Psoas muscle (tissue), 8 donors: ENCODE data around the gene ABR. TPM values are rescaled to one million over a fixed set of nuclear protein-coding genes. Genes with fewer than 3 reads are reported as not detected.
A peak's percentile ranks its signal among the peaks of the same experiment; 100 is the strongest.
"Not testable (repeated sequence)": the region's sequence is repeated elsewhere in the genome, so short reads cannot be mapped to it uniquely, and the experiment has no call there.

Experiments
- ATAC-seq, 4 donors: fragments of 200-7000 bp; cut with Tn5 transposase; one replicate each; pipeline ENCODE4 v1.9.1; 2020; ENCODE audit warnings: moderate library complexity in 3 of 4, mild to moderate bottlenecking in 2 of 4
- DNase-seq, 2 donors: peaks; one replicate each; pipeline ENCODE4 v3.0.0-alpha.2; 2020
- H3K27ac ChIP-seq: fragments of 200-600 bp; one replicate; pipeline ENCODE4 v1.8.0; 2022
- H3K27me3 ChIP-seq, 3 donors: fragments of 200-600 bp in 1 of 3; one replicate each; pipeline versions ENCODE4 v1.6.1 to v1.8.0; 2013 to 2022; ENCODE audit warnings: low read length in 2 of 3, mild to moderate bottlenecking in 2 of 3, moderate library complexity in 1 of 3; ENCODE audit not compliant: insufficient read depth in 3 of 3
- H3K36me3 ChIP-seq, 2 donors: fragments of 200-600 bp in 1 of 2; one replicate each; pipeline versions ENCODE4 v1.6.1 to v1.8.0; 2013 to 2022; ENCODE audit warnings: low read depth in 1 of 2, mild to moderate bottlenecking in 1 of 2, moderate library complexity in 1 of 2; ENCODE audit not compliant: insufficient read depth in 1 of 2
- H3K4me1 ChIP-seq: fragments of 200-600 bp; one replicate; pipeline ENCODE4 v1.8.0; 2022
- H3K4me3 ChIP-seq: fragments of 200-600 bp; one replicate; pipeline ENCODE4 v1.8.0; 2022; ENCODE audit warnings: mild to moderate bottlenecking
- H3K9me3 ChIP-seq: fragments of 200-600 bp; one replicate; pipeline ENCODE4 v1.8.0; 2022
- WGBS, 3 donors: extraction: QIAGEN DNeasy Blood & Tissue Kit; methylation state at CpG; one replicate each; pipeline versions ENCODE4 v1.1.6 to v1.1.7; 2013; 5-methylcytosine and 5-hydroxymethylcytosine counted together
- intact Hi-C, 2 donors: fragments of 100-400 bp; cut with DNase I; formaldehyde crosslinking; loops; one replicate each; pipeline versions ENCODE4 v1.11.0 to v1.14.2; 2022
- polyA plus RNA-seq, 3 donors: library from polyadenylated mRNA; stranded (reverse); fragments of 200-250 nt; gene quantifications; one replicate each; pipeline ENCODE4 v1.2.3, GENCODE V29; 2013
- total RNA-seq, 4 donors: library from RNA; stranded (reverse); fragmentation: NEBNext Ultra II Directional in 2 of 4; extraction: Animal tissue kit (Norgen Biotek cat#: 25700) in 2 of 4; gene quantifications; one replicate each; pipeline versions ENCODE4 v1.2.1 to v1.2.4, GENCODE V29; 2021 to 2023
- TF ChIP-seq, protein P1 (sequence below): fragments of 200-600 bp; IDR thresholded peaks from one replicate; pipeline ENCODE4 v1.8.0; 2022; ENCODE audit warnings: antibody characterized with exemption
- donor health status: healthy with polysubstance abuse.
- donor health status: DM: no; HTN: no; CAD: no; lungs with moderate emphysema.
- donor health status: Bipolar disorder and iron deficiency.
- donor health status: healthy.
- donor health status: DM: yes; HTN: yes; CAD: no.
- donor health status: DM: no; HTN: no; CAD: no.
- donor health status: DM: no; HTN: no; CAD: no.
- donor health status: DM: yes; HTN: yes; CAD: no.

ABR gene
- total and polyA plus RNA-seq, 7 donors, result 5.8 to 25.4 (median 9.8) TPM

DNA sequence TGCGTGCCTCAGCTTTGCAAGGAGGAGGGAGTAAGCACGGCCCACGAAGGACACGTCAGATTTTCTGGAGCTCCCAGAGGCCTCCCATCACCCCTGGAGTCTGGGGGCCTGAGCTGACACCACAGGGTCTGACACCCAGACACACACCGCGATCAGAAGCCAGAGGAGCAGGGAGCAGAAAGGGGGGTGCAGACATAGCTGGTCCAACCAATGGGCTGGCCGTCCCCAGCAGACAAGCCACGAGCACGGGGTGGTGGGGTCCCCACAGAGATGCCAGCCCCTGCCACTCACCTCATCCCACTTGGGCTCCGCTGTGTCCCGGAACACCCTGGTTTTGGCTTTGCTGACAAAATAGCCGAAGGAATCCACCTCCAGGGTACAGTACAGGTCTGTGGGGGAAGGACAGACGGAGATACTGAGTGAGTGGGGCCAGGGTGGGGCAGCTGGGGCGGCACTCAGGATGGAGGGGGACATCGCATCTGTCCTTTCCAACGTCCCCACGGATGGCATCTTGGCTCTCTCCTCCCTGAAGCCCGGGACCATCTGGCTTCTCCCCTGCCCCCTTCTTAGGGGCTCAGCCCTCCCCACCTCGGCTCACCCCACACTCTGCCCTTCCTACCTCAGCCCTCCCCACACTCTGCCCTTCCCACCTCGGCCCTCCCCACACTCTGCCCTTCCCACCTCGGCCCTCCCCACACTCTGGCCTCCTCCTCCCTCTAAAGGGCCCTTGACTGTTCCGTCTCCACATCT is 129.4 kb downstream of the ABR start:
- H3K27me3 ChIP-seq, result no peaks in the 10 kb centered on the region
- TF ChIP-seq, protein P1, sequence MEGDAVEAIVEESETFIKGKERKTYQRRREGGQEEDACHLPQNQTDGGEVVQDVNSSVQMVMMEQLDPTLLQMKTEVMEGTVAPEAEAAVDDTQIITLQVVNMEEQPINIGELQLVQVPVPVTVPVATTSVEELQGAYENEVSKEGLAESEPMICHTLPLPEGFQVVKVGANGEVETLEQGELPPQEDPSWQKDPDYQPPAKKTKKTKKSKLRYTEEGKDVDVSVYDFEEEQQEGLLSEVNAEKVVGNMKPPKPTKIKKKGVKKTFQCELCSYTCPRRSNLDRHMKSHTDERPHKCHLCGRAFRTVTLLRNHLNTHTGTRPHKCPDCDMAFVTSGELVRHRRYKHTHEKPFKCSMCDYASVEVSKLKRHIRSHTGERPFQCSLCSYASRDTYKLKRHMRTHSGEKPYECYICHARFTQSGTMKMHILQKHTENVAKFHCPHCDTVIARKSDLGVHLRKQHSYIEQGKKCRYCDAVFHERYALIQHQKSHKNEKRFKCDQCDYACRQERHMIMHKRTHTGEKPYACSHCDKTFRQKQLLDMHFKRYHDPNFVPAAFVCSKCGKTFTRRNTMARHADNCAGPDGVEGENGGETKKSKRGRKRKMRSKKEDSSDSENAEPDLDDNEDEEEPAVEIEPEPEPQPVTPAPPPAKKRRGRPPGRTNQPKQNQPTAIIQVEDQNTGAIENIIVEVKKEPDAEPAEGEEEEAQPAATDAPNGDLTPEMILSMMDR, result no peak
- ATAC-seq, result no peak
- intact Hi-C loops, result loop anchor here in 1 of 2 donors (10.0 kb wide), 1 partner anchor 46 kb away; no protein-coding TSS in a partner anchor
- DNase-seq, result peak; percentile 4 to 39
- no peaks in the 10 kb centered on the region for H3K4me1 ChIP-seq
- H3K27ac ChIP-seq, result no peak overlapping the region
- no peak overlapping the region for H3K4me3 ChIP-seq
- 77 to 89% (median 81%) methylated on average over 21 to 22 of the region's 22 CpGs for WGBS, 3 donors
- H3K9me3 ChIP-seq, result no peaks in the 10 kb centered on the region
- peaks cover 0 to 31% of the 10 kb centered on the region in 2 donors for H3K36me3 ChIP-seq

DNA sequence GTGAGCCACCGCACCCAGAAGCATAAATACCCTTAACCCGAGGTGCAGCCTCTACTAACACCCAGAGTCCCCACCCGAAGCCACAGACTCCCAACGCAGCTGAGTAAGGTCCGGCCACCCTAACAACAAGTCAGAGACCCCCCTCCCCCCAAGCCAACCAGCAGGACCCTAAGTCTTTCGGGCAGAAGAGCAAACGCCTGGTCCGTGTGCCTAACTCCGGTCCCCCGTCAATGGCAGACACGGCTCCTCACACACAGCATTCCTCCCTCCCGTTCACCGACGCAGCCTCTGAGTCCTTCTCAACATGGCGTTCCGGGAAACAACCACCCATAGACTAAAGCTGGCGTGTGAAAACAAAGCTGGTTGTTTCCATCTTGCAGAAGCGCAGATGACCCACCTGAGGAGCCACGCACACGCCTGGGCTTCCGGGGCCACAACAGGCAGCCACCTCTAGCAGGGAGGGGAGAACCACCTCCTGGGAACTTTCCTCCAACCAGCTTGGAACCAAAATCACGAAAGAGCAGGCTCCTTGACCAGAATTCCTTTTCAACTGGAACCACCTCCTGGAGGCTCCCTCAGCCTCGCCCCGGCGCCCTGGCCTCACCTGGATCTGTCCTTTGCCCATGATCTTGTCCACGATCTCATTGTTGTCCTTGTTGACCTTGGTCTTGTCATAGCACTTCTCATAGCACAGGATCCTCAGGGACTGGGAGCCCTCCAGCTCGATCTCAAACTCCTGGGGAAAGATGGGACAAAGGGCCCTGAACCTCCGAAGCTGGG is 130.1 kb downstream of the ABR start:
- Histone ChIP-seq H3K27me3 (no peaks in the 10 kb centered on the region), H3K36me3 (peaks cover 0 to 24% of the 10 kb centered on the region in 2 donors), H3K27ac (no peak overlapping the region), H3K4me1 (no peaks in the 10 kb centered on the region), H3K9me3 (no peaks in the 10 kb centered on the region), H3K4me3 (no peak overlapping the region)
- TF ChIP-seq, protein P1, result no peak
- ATAC-seq (no peak), DNase-seq (peak; percentile 5 to 15)
- 91 to 92% (median 91%) methylated on average over 28 of the region's 28 CpGs for WGBS, 3 donors
- intact Hi-C loops, result loop anchor here in 1 of 2 donors (10.0 kb wide), 1 partner anchor 45 kb away; no protein-coding TSS in a partner anchor

DNA sequence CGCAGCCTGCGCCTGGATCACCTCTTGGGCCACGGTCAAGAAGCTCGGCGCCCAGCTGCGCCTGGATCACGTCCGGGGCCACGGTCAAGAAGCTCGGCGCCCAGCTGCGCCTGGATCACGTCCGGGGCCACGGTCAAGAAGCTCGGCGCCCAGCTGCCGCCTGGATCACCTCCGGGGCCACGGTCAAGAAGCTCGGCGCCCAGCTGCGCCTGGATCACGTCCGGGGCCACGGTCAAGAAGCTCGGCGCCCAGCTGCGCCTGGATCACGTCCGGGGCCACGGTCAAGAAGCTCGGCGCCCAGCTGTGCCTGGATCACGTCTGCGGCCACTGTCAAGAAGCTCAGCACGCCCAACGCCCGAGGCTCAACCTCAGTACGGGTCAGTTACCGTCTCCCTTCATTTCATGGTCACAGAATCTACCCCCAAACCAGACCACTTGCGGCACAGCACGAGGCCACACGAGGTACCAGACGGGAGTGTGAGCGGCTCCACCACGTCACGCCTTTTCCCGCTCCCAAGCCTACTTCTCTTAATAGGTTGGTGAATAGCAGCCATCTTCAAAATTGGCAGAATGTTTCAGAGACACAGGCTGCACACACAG is 131.2 kb downstream of the ABR start:
- ATAC-seq, H3K4me3 ChIP-seq, H3K27me3 ChIP-seq, H3K4me1 ChIP-seq, intact Hi-C loops, H3K9me3 ChIP-seq, H3K27ac ChIP-seq: not testable (repeated sequence)
- DNase-seq, result peak in 1 of 2 donors; percentile 33
- WGBS, 3 donors, result 95 to 96% (median 95%) methylated on average over 49 of the region's 49 CpGs
- H3K36me3 ChIP-seq, result peaks cover 0 to 17% of the 10 kb centered on the region in 2 donors

DNA sequence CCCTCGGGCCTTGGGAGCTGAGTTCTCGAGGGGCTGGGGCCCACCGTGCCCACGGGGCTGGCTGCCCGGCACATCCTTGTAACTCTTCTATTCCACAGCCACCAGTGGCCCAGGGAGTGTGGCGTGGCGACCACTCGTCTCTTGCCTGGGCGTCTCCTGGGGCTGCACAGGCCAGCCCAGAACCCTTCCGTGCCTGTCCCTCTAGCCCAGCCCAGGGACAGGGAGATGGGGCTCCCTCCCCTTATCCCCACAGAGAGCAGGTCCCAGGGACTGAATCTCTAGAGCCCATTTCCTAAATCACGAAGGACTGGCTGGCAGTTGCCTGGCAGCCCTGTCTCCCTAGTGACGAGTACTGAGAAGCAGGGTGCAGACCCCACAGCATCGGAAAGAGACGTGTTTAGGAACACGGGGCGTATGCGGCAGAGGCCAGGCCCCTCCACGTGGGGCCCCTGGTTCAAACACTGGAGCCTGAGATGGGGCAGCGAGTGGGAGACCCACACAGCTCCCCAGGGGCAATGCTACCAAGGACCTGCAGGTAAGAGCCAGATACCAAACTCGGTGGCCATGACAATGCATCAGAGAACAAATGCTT is 131.8 kb downstream of the ABR start:
- Histone ChIP-seq H3K36me3 (peaks cover 0 to 15% of the 10 kb centered on the region in 2 donors), H3K27me3 (no peaks in the 10 kb centered on the region), H3K4me3 (no peak overlapping the region), H3K27ac (no peak overlapping the region), H3K9me3 (no peaks in the 10 kb centered on the region), H3K4me1 (no peaks in the 10 kb centered on the region)
- intact Hi-C loops, result no loop called here
- 80 to 90% (median 83%) methylated on average over 19 to 20 of the region's 20 CpGs for WGBS, 3 donors
- DNase-seq (peak; percentile 8 to 43), ATAC-seq (peak in 1 of 4 donors; percentile 11)
- TF ChIP-seq, protein P1, result no peak
